ENCODE results near the gene SIGLEC5. TPM values are rescaled to one million over a fixed set of nuclear protein-coding genes. Genes with fewer than 3 reads are reported as not detected.
A peak's percentile ranks its signal among the peaks of the same experiment; 100 is the strongest.
"Not testable (repeated sequence)": the region's sequence is repeated elsewhere in the genome, so short reads cannot be mapped to it uniquely, and the experiment has no call there.

SIGLEC5 gene, protein sequence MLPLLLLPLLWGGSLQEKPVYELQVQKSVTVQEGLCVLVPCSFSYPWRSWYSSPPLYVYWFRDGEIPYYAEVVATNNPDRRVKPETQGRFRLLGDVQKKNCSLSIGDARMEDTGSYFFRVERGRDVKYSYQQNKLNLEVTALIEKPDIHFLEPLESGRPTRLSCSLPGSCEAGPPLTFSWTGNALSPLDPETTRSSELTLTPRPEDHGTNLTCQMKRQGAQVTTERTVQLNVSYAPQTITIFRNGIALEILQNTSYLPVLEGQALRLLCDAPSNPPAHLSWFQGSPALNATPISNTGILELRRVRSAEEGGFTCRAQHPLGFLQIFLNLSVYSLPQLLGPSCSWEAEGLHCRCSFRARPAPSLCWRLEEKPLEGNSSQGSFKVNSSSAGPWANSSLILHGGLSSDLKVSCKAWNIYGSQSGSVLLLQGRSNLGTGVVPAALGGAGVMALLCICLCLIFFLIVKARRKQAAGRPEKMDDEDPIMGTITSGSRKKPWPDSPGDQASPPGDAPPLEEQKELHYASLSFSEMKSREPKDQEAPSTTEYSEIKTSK
- 1 to 10 TPM; 1.6 to 2.2 TPM for total RNA-seq
- polyA plus RNA-seq = not detected
- long read RNA-seq, donor 1 = 0 reads
- long read RNA-seq, donor 2 = 0 reads
- long read RNA-seq, donor 3 = 0 reads
- long read RNA-seq, donor 4 = 0 reads
- long read RNA-seq, donor 5 = 0 reads

DNA sequence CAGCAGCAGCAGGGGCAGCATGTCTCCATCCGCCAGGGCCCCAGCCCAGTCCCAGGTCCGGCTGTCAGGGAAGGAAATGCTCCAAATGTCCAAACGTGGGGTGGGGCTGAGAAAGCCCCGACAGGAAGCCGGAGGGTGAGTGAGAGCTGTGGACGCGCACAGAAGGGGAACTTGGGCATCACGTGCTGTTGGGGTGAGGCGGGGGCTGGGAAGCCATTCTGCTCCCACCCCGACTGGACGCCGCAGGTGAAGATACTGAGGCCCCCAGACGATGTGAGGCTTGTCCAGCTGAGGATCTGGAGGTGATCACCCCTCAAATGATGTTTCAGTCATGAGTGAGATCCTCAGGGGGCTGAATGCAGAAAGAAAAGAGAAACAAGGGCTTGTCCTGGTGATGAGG lies at the start of gene SIGLEC5:
SIGLEC5 (minus strand) TSS at position 87 of the 400 bp plus-strand sequence; CDS start at position 21, 66 bp downstream.
- not testable (repeated sequence) for H3K4me1 ChIP-seq (ENCODE audit: control insufficient read depth in 5 of 5, insufficient read depth in 5 of 5, low read length in 5 of 5); H3K36me3 ChIP-seq (ENCODE audit: control insufficient read depth in 4 of 4, insufficient read depth in 4 of 4, low read length in 4 of 4); H3K9ac ChIP-seq (ENCODE audit: insufficient read depth in 1 of 2, low read length in 2 of 2); H3K9me3 ChIP-seq (ENCODE audit: control insufficient read depth in 4 of 4, insufficient read depth in 3 of 4, low read length in 3 of 4); DNase-seq; H3K4me3 ChIP-seq; H3K27ac ChIP-seq (ENCODE audit: low read depth in 1 of 2, low read length in 1 of 2)
- peaks cover 0 to 11% (median 0%) of the 10 kb centered on the region in 3 donors for H3K27me3 ChIP-seq (ENCODE audit: control insufficient read depth in 3 of 3, insufficient read depth in 3 of 3, low read length in 2 of 3)
- peak; percentile 53 for ATAC-seq (ENCODE audit: insufficient read depth, low FRiP score)
- 6 to 38% methylated on average over 10 of the region's 13 CpGs for WGBS, 2 donors

DNA sequence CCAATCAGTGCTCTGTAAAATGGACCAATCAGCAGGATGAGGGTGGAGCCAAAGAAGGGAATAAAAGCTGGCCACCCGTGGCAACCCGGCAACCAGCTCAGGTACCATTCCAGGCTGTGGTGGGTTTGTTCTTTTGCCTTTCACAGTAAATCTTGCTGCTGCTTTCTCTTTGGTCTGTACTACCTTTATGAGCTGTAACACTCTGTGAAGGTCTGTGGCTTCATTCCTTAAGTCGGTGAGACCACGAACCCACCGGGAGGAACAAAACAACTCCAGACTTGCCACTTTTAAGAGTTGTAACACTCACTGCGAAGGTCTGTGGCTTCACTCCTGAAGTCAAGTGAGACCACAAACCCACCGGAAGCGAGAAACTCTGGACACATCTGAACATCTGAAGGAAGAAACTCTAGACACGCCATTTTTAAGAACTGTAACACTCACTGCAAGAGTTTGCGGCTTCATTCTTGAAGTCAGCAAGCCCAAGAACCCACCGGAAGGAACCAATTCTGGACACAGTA lies 46.4 kb upstream of the SIGLEC5 start:
- WGBS, 2 donors = 59 to 61% methylated on average over 11 of the region's 11 CpGs
- H3K27ac ChIP-seq (ENCODE audit: low read depth in 1 of 2, low read length in 1 of 2) = no peak overlapping the region
- TF ChIP-seq, protein P1, sequence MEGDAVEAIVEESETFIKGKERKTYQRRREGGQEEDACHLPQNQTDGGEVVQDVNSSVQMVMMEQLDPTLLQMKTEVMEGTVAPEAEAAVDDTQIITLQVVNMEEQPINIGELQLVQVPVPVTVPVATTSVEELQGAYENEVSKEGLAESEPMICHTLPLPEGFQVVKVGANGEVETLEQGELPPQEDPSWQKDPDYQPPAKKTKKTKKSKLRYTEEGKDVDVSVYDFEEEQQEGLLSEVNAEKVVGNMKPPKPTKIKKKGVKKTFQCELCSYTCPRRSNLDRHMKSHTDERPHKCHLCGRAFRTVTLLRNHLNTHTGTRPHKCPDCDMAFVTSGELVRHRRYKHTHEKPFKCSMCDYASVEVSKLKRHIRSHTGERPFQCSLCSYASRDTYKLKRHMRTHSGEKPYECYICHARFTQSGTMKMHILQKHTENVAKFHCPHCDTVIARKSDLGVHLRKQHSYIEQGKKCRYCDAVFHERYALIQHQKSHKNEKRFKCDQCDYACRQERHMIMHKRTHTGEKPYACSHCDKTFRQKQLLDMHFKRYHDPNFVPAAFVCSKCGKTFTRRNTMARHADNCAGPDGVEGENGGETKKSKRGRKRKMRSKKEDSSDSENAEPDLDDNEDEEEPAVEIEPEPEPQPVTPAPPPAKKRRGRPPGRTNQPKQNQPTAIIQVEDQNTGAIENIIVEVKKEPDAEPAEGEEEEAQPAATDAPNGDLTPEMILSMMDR (IDR thresholded peaks at IDR 0.05; ENCODE audit: control extremely low read depth, extremely low read depth) = no peak
- H3K36me3 ChIP-seq (ENCODE audit: control insufficient read depth in 4 of 4, insufficient read depth in 4 of 4, low read length in 4 of 4) = no peaks in the 10 kb centered on the region
- H3K9me3 ChIP-seq (ENCODE audit: control insufficient read depth in 4 of 4, insufficient read depth in 3 of 4, low read length in 3 of 4) = peaks cover 0 to 3% (median 0%) of the 10 kb centered on the region in 4 donors
- peaks cover 0 to 4% (median 2%) of the 10 kb centered on the region in 3 donors for H3K27me3 ChIP-seq (ENCODE audit: control insufficient read depth in 3 of 3, insufficient read depth in 3 of 3, low read length in 2 of 3)
- no peak overlapping the region for H3K4me3 ChIP-seq
- H3K4me1 ChIP-seq (ENCODE audit: control insufficient read depth in 5 of 5, insufficient read depth in 5 of 5, low read length in 5 of 5) = peaks cover 0 to 9% (median 0%) of the 10 kb centered on the region in 5 donors
- no peak for ATAC-seq (ENCODE audit: insufficient read depth, low FRiP score)
- DNase-seq = no peak
- H3K9ac ChIP-seq (ENCODE audit: insufficient read depth in 1 of 2, low read length in 2 of 2) = no peak overlapping the region

DNA sequence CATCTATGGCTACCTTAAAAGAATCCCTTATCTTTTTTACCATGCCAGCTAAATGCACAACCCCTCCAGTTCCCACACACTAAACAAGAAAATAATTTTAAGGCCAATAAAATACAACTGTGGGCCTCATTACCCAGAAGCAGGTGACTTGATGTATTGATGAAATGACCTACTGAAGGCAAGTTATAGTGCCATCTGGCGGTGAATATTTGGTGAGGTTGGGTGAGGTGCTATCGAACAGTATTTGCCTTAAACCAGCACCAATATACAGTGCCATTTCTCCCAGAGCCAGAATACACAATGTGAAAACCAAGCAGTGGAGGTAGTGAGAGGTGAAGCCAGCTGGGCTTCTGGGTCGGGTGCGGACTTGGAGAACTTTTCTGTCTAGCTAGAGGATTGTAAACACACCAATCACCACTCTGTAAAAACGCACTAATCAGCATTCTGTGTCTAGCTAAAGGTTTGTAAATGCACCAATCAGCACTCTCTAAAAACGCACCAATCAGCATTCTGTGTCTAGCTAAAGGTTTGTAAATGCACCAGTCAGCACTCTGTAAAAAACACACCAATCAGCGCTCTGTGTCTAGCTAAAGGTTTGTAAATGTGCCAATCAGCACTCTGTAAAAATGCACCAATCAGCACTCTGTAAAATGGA lies 45.8 kb upstream of the SIGLEC5 start:
- H3K27me3 ChIP-seq (ENCODE audit: control insufficient read depth in 3 of 3, insufficient read depth in 3 of 3, low read length in 2 of 3); ATAC-seq (ENCODE audit: insufficient read depth, low FRiP score); H3K9me3 ChIP-seq (ENCODE audit: control insufficient read depth in 4 of 4, insufficient read depth in 3 of 4, low read length in 3 of 4); H3K9ac ChIP-seq (ENCODE audit: insufficient read depth in 1 of 2, low read length in 2 of 2); H3K4me3 ChIP-seq; H3K36me3 ChIP-seq (ENCODE audit: control insufficient read depth in 4 of 4, insufficient read depth in 4 of 4, low read length in 4 of 4); DNase-seq; H3K4me1 ChIP-seq (ENCODE audit: control insufficient read depth in 5 of 5, insufficient read depth in 5 of 5, low read length in 5 of 5); H3K27ac ChIP-seq (ENCODE audit: low read depth in 1 of 2, low read length in 1 of 2): not testable (repeated sequence)
- TF ChIP-seq, protein P1 (IDR thresholded peaks at IDR 0.05; ENCODE audit: control extremely low read depth, extremely low read depth) = peak; percentile 2
- 63 to 70% methylated on average over 7 of the region's 7 CpGs for WGBS, 2 donors
